ENCODE data around the gene SLC6A13.

- TF ChIP-seq CTCF (IDR thresholded peaks at IDR 0.05; ENCODE audit: low read length) (no peak), EZH2 (IDR thresholded peaks at IDR 0.05; ENCODE audit: borderline replicate concordance, low read length) (no peak)
These were observed 88.5 kb downstream of the SLC6A13 start for GRCh38 chr12:174124-174523.
